A172 (cell line): ENCODE results near the gene BICDL2. TPM values are rescaled to one million over a fixed set of nuclear protein-coding genes. Genes with fewer than 3 reads are reported as not detected.
A peak's percentile ranks its signal among the peaks of the same experiment; 100 is the strongest.

Source experiments
- DNase-seq: peaks from one replicate; pipeline ENCODE4 v3.0.0-alpha.2; 2015; ENCODE audit warnings: low spot score
- total RNA-seq: library from RNA; depleted of rRNA; stranded (reverse); fragments of >200 nt; shearing (Covaris generic); gene quantifications from 2 replicates; pipeline ENCODE4 v1.2.3, GENCODE V29; 2014

Gene BICDL2
- total RNA-seq, 1 experiment from 2014 or later, result not detected

DNA sequence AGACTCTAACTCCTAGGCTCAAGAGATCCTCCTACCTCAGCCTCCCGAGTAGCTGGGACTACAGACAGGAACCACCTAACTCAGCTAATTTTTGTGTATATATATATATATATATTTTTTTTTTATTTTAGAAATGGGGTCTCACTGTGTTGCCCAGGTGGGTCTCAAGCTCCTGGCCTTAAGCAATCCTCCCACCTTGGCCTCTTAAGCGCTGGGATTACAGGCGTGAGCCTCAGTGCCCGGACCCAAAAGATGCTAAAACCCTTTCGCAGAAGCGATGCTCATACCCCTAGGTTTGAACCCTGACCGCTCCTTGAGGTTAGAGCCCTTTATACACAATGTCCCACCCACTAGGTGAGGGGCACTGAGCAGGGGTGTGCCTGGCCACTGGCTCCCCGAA, 26.2 kb downstream of the BICDL2 start:
- DNase-seq, result no peak

DNA sequence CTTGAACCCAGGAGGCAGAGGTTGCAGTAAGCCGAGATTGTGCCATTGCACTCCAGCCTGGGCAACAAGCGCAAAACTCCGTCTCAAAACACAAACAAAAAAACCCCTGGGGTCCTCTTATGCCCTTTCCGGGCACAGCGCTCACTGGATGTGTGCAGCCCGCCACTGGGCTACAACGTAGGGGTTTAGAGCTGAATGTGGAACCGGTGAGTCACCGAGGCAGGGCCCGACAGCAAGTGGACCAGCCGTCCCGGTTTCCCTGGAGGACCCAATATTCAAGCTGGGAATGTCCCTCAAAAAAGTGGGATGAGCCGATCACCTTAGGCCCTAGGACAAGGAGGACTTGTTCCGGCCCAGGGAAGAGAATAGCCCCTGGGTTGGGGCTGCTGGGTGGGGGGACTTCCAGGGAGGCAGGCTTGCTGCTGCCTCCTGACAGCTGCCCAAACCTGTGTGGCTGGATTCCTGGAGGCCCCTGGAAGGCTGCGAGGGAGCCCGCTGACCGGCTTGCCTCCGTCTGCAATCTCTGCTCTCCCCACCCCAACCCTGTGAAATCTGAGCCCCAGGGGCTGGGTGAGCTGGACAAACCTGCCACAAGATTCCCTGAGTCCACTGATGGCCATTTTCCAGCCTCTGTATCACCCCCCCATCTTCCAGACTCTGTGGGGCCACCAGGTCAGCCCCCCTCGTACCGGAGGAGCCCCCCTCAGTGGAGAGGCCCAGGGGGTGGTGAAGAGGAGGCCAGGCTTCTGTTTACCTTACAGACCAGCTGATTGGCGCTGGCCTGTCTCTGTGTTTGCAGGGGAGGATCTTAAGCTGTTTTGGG, 27.0 kb downstream of the BICDL2 start:
- no peak for DNase-seq

DNA sequence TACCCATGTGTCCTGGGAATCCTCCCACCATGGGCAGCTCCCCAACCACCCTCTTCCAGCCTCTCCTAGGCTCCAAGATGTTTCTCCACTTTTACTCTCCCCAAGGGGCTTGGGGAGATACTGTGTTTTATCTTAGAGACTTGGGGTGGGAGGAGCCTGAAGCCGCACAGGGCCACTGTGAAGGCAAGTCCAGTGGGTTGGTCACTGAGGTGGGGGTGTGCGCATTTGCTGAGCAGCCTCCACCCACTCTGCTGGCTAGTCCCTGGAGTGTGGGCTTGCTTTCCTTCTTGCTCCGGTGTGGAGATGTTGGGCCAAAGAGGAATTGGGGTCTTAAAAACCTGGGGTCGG, 28.1 kb downstream of the BICDL2 start:
- DNase-seq, result no peak

DNA sequence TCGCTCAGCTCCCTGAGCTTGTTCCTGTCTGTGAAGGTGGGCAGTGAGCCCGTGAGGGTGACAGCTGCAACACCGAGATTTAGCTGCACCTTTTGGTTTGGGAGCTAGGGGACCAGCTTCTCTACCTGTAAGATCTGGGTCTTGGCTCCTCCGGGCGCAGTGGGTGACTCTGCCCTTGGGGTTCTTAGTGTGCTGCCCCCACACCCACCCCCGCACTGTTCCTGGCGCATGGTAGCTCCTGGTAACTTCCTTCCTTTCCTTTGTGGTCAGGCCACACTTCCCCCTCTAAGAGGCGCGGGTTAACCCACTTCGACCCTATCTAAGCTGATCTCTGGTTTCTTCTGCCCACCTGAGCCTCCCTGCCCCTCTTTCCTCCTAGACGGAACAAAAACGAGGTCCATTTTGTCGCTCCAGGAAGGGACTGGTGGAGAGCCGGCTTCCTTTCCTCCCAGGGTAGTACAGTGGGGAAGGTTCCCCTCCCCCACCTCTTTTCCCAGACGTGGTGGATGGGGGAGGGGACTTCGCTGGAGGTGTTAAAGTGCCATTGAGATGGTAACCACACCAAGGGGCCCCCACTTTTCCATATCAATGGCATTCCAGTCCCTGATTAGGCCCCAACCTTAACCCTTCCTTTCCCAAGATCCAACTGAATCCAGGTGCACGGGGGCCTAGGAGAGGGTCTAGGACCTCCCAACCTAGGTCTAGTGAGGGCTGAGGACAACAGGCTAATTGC, 28.6 kb downstream of the BICDL2 start:
- DNase-seq, result no peak

DNA sequence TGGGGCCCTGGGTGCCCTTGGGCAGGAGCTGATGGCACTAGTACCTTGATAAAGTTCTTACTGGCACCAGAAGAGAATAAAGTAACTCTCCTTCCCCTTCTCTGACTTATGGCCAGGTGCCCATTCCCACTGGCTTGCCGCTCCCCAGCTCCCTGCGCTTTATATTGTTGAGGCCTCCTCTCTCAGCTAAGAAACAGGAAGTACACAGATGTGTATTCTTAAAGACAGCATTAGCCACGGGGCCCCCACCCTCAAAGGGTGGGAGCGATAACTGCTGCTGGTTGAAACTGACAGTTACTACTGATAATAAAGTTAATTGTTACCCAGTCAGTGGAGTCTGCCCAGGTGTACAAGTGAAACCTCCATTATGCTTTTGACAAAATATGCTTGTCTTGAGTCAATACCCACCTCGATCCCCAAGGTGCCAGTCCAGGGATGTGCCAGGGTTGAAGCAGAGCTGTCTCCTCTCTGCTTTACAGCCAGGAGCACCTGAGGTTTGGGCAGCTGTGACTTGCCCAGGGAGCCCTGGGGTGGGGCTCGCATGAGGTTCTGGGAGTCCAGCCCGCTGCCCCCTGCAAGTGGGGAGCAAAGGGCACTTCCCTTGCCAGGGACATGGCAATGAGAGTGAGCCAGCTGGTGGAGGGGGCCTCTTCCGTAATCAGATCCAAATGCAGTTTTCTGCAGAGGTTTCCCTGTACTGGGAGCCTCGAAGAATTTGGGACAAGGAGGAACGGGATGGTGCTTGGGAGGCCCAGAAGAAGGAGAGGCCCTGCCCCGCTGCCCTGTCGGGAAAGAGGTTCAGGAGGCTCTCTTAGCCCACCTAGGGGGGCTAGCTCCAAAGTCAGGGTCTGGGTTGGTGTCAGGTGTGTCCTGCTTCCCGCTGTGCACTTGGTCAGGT, 29.4 kb downstream of the BICDL2 start:
- DNase-seq, result no peak

DNA sequence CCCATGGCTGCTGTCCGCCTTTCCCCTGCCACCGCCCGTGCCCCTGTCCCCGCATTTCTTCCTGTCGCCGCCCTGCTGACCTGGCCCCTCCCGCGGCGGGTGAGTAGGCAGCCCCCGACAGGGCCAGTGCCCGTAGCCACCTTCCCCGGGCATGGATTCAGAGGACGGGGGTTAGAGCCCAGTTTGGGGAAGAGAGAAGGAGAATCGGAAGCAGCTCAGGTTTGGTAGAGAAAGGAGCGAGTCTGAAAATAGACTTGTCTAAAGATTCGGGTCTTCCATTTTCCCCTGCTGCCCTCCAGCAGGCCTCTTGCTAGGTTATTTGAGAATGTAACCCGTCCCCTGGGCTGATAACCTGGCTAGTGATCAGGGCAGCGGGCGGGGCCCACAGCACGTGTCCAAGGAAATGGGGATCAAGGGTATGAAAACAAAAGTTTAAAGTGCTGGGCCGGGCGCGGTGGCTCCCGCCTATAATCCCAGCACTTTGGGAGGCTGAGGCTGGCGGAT, 31.9 kb downstream of the BICDL2 start:
- DNase-seq, result no peak

DNA sequence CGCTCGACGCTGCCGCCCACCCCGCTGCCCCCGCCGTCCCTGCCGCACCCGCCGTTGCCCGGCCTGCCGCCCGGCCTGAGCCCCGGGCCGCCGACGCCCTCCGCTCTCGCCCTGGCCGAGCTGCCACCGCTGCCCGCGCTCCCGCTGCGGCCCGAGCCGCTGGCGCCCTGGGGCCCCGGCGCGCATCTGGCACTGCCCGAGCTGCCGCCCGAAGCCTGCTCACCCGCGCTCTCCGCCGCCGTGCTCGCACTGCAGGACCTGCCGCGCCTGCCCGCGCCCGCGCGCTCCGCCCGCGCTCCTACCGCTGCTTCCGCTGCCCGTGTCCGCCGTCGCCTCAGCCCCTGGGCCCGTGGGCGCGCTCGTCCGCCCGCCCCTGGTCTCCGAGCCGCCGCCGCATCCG, 32.4 kb downstream of the BICDL2 start:
- no peak for DNase-seq

DNA sequence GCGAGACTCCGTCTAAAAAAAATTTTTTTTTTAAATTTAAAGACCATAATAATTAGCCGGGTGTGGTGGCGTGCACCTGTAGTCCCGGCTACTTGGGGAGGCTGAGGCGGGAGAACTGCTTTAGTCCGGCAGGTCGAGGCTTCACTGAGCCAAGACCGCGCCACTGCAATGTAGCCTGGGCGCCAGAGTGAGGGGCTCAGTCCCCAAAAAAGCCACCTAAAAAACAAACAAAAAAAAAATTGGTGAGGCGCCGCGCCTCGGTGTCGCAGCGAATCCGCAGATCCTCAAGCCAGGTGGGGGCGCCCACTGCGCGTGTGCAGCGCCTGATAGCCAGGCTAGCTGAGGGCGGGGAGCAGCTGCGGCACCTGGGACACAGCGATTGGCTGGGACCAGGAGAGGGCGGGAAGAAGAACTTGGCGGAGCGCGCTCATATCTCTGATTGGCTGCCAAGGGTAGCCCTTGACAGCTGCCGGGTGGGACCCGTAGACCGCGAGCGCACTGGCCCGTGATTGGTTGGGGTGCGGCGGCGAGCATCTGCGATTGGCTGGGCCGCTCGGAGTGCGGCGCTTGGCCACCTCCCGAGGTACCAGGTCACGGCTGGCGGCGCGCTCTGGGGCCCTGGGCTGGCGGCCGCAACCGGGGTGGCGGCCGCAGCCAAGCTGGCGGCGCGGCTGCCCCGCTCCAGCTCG, 33.0 kb downstream of the BICDL2 start:
- peak; percentile 99 for DNase-seq

DNA sequence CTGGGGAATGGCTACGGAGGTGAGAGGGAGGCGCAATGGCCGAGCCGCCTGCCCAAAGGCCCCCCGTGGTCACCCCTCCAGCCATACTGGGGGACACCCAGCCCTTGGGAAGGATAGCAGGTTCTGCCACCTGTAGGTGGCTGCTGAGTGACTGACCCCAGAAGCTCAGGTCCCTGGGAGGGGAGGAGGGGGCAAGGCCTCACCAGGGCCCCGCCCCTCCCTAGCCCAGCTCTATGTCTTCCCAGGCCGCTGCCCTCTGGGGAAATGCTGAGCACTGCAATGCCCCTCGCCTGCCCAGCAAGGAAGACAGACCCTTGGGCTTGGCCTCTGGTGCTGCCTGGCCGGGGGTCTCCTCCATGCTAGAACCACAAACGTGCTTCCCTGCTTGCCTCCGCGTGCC, 35.4 kb downstream of the BICDL2 start:
- DNase-seq, result no peak

DNA sequence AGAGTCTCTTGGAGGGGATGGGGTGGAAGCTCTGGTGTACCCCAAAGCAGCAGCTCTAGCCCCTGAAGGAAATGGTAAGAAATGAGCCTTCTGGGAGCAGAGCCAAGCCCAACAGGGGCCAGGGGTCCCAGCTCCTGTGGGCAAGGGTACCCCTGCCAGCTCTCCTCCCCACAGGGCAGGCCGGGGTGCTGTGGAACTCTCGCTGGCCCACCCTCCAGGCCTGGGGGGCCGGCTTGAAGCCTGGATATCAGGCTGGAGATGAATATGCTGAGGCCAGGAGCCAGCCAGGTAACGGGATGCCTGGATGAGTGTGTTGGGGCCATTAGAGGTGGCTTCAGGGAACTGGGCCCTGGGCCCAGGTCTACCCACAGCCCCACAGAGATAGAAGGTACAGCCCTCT, 36.2 kb downstream of the BICDL2 start:
- DNase-seq, result no peak

DNA sequence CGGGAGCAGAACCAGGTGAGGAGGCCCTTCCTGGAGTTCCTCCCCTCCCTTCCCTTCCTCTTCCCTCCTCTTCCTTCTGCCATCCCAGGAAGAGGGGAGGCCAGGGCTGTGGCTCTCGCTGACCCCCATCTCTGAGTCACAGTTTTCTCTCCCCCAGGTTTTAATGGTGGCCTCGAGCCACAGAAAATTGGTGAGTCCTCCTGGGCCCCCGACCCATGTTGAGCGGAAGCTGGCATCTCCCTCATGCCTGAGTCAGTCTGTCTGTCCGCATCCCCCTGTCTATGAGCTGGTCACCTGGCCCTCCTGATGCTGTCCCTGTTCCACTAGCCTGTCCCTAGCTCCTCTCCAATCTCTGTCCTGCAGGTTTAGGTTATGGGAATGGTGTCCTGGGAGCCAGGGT, 36.8 kb downstream of the BICDL2 start:
- no peak for DNase-seq

DNA sequence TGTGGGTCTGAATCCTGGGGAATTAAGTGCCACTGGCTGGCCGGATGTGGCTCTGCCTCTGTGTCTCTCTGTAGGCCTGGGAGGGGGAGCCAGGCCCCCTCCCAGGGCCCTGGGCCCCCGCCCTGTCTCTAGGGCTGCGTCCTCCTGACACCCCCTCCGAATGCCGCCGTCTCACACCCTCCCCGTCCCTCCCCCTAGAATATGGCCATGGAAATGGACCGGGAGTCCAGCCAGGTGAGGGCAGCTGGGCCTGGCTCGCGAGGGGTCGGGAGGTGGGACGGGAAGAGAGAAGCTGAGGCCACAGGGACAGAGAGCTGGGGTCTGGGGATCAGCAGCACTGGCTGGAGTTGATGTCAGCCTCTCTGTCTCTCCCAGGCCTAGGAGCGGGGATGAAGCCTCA, 40.4 kb downstream of the BICDL2 start:
- no peak for DNase-seq

DNA sequence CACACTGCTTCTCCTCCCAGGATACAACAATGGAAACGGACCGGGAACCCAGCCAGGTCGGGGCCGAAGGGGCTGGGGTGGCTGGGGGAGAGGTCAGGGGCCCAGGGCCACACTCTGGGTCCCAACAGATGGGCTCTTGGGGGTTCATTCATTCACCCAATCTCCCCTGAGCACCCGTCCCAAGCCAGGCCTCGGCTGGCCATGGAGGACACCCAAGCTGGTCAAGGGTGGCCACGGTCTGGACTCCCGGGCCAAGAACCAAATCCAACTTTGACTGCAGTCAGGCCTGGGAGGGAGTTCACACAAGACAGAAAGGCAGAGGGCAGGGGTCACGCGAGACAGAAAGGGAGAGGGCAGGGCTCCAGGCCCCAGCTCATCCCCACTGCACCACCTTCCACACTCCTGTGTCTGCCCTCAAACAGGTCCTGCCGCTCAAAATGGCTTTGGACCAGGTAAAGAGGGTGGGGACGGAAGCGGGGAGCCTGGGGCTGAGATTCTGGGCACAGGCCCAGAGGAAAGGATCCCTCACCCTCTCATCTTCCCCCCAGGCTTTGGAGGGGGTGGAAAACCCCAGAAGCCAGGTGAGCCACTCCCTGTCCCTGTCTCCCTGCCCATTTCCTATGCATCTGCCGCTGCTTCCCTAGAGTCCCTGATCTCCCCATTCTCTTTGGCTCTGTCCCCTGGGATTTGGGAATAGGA, 44.2 kb downstream of the BICDL2 start:
- no peak for DNase-seq

DNA sequence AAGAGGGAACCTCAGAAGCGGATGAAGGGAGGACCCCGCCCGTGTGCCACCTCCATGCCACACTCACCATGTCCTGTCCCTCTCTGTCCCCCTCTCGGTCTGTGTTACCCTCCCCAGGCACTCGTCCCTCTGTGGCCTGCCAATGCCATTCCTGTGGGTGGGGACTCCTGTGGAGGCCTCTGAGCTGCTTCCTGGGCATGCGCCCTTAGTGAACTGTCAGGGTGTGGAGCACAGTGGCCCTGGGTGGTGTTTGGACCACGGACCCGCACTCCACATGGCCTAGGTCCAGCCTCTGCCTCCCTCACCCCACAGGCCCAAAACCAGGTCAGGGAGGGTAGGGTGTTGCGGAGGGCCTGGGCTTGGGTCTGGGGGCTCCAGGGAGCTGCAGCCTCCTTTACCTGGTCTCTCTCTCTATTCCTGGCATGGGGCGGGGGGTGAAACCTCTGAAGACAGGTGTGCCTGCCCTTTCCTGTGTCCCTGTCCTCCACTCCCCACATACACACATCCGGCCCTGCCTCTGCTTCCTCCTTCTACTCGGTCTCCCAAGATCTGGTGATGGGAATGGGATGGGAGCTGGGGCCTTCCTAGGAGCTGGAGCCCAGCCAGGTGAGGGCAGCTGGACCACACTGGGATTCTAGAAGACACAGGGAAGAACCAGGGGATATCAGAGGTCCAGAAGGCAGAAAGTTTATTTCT, 45.0 kb downstream of the BICDL2 start:
- no peak for DNase-seq

DNA sequence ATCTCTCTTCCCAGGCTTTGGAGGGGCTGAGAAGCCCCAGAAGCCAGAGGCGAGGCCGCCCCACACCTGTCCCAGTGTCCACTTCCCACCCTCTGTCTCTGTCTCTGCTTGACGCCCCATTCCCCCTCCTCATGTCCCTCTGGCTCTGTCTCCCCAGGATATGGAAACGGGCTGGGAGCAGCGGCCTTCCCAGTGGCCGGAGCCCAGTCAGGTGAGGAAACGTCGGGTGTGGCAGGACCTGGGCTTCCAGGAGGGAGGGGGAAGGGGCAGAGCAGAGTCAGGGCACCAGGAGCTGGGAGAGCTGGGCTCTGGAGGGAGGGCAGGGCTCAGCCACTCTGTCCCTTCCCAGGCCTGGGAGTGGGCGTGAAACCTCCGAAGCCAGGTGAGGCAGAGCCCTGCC, 45.9 kb downstream of the BICDL2 start:
- no peak for DNase-seq

DNA sequence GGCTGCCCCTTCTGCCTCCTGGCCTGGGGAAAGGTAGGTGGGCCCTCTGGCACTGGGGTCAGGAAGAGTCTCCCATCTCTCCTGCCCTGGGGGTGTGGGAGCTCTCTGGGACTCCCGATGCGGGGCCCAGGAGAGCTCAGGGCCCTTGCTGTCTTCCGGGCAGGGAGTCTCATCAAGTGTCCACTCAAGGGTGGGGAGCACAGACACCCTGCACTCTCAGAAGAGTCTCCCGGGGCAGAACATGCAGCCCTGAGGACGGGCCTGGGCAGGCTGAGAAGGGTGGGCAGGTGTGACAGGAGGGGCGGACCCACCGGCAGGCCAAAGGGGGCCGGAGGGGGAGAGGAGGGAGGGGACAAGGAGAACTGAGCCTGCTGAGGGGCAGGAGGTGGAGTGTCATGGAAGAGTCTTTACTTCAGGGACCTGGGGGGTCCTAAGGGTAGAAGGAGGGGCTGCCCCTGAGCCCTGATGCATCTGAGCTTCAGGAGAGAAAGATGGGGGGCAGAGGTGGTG, 48.1 kb downstream of the BICDL2 start:
- DNase-seq, result no peak

DNA sequence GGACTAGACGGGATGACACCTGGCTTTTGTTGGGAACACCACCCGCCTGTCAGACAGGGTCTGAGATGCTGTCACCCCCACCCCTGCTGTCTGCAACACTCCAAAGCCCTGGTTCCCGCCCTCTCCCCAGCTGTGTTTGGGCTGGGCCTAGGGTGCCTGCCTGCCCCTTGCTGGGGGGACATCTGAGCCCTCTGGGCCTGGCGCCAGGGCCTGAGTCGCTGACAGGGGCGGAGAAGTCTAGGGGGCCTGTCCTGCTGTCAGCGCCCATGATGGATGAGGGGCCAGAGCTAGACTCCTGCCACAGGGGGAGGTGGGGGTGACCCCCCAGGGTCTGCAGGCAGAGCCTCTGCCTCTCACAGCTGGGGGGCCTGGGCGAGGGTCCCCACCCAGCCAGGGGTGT, 48.9 kb downstream of the BICDL2 start:
- no peak for DNase-seq

DNA sequence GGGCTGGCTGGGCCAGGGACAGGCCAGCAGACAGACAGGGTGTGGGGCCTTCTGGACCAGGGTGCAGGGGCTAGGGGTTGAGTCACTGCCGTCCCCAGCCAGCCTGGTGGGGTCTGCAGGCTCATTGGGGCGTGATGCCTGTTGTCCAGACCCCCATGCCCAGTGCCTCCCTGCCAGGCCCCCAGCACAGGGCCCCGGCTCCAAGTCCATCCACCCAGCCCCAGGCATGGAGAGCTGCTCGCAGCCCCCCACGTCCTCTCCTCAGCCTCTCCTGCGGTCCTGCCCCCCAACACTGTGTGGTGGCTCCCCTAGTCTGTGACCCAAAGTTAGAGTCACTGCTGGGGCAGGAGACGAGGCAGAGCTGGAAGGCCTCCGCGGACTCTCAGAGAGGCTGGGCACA, 49.5 kb downstream of the BICDL2 start:
- DNase-seq, result no peak

DNA sequence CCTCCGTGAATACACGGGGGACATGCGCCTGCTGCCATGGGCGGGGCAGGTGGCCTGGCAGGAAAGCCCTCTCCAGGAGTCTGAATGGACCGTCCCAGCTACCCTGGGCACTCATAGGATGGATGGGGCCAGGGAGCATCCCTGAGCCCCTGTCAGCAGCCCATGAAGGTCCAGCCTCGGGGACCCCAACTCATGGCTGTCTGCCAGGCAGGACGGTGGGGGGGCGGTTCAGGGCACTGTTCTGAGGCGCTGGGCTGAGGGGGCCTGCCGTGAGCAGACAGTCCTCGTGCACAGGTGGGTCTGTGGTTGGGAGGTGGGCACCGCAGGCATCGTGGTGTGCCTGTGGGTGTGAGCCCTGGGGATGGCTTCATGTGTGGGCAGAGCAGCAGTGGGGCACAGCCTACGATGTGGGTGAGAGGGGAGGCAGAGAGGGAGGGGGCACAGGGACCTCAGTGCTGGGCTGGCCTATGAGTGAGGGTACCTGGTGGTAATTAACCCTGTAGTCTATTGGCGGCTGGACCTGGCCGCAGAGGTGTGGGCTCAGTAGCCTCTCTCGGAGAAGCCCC, 50.0 kb downstream of the BICDL2 start:
- no peak for DNase-seq

DNA sequence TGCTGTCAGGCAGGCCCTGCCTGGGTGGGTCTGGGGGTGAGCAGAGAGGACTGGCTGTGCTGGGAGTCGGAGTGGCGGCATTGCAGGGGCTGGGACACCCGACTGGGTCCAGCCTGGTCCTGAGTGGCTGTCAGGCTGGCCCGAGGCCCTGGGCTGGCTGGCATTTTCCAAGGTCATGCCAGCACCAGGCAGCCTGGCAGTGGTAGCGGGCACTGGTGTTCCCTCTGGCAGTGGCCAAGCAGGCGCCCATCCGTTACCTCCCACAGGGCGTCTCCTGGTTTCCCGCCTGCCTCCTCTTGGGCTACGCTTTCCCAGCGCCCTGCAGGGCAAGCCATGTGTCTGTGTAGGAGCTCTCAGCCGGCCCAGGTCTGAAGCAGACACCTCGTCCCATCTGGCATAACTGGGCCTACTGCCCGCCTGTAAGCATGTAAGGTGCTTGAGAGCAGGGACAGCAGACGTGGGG, 50.8 kb downstream of the BICDL2 start:
- no peak for DNase-seq
